ENCODE measurements around the gene AOAH.

AOAH gene

DNA sequence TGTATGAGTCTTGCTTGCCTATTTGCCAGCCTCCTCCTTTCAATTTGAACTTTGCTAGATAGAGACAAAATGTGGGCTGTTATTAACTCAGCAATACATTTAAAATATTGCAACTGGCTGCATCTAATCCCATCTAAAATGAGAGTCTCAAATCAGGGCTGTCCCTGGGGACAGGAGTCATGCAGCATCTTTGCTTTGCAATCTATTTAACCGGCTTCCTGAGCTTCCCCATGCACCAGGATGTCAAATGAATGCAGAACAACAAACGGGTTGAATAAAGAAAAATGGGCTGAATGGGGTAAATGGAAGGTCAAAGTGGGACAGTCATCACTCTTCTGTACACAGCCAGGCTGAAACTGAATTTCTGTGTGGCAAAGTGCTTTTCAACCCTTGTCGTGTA, 89.2 kb downstream of the AOAH start:
- DNase-seq (ENCODE audit: low read depth in 1 of 2, low spot score in 1 of 2), result no peak

- DNase-seq (ENCODE audit: low read depth in 1 of 2, low spot score in 1 of 2), result no peak
These were observed 90.9 kb downstream of the AOAH start for GRCh38 chr7:36633377-36633776.

DNA sequence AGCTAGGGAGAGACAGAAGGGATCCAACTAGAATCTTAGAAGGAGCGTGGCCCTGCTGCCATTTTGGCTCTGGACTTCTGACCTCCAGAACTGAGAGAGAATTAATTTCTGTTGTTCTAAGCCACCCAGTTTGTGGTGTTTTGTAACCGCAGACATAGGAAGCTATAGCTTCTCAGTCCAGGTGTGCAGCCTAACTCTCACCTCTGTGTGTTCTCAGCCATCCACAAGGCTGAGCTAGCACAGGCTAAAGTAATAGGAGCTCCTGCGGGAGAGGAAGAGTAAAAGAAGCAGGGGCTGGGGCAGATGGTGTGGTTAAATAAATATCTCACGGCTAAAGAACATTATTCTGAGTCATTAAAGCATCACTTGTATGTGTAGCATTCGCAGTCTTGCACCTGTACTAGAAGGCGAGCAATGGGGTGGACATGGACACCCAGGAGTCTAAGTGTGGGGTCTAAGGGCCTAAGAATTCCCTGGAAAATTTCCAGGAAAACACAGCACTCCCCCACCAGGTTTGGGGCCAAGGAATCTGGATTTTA, 94.1 kb downstream of the AOAH start:
- no peak for DNase-seq (ENCODE audit: low read depth in 1 of 2, low spot score in 1 of 2)

DNA sequence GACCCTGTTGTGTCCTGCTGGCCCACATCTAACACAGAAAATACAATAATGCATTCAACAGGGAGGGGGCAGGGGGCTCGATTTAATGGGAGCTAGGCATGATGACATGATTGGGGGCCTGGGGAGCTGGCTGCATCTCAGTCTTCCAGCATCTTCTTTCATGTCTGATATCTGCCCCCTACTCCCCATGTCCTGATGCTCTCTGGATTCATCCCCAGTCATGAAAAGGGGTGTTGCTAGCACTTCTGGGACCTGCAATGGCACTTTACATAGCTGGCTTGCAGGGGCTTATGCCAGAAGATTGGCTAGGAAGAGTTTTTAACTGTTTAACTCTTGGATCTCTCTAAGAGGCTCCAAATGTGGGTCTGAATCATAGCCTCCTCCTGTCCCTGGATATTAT, 94.9 kb downstream of the AOAH start:
- DNase-seq (ENCODE audit: low read depth in 1 of 2, low spot score in 1 of 2), result no peak

DNA sequence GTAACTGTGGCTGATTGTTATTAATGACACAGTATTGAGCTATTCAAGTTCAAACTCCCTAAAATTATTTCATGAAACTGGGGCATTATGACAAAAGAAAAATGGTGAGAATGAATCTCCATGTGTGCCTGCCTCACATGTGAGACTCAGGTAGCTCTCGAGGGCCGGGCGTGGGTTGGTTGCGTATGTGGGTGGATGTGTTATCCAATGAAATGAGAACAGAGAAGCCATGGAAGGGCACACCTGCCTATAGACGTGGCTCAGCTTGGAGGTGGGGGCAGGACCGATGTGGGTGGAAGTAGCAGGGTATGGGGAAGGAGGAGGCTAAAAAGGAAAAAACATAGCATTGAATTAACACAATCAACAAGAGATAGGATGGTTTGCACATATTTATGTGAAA, 96.5 kb downstream of the AOAH start:
- DNase-seq (ENCODE audit: low read depth in 1 of 2, low spot score in 1 of 2), result no peak

- no peak for DNase-seq (ENCODE audit: low read depth in 1 of 2, low spot score in 1 of 2)
These were observed 98.2 kb downstream of the AOAH start for GRCh38 chr7:36626111-36626510.

- no peak for DNase-seq (ENCODE audit: low read depth in 1 of 2, low spot score in 1 of 2)
These were observed 99.0 kb downstream of the AOAH start for GRCh38 chr7:36625247-36625646.

DNA sequence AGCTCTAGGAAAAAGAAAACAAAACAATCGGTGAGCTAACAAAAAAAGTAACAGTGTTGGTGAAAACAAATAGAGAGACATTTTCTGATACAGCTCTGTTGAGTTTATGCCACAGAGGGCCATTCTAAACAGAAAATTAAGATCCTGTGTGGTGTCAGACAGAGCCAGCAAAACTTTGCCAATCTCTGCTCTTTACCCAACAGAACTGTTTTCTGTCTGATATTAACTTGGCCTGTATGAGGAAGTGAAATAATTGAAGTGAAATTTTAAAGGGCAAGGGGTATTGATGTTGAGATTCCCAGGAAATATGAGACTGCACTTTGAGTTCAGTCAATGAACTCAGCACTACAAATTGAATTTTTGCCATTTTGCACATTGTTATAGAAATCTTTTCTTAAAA, 101.0 kb downstream of the AOAH start:
- DNase-seq (ENCODE audit: low read depth in 1 of 2, low spot score in 1 of 2), result no peak

GRCh38 chr7:36621396-36621795, 102.9 kb downstream of the AOAH start:
- DNase-seq (ENCODE audit: low read depth in 1 of 2, low spot score in 1 of 2), result no peak

- no peak for DNase-seq (ENCODE audit: low read depth in 1 of 2, low spot score in 1 of 2)
These were observed 104.1 kb downstream of the AOAH start for GRCh38 chr7:36620166-36620708.

GRCh38 chr7:36617408-36617807, 106.9 kb downstream of the AOAH start:
- DNase-seq (ENCODE audit: low read depth in 1 of 2, low spot score in 1 of 2), result no peak

DNA sequence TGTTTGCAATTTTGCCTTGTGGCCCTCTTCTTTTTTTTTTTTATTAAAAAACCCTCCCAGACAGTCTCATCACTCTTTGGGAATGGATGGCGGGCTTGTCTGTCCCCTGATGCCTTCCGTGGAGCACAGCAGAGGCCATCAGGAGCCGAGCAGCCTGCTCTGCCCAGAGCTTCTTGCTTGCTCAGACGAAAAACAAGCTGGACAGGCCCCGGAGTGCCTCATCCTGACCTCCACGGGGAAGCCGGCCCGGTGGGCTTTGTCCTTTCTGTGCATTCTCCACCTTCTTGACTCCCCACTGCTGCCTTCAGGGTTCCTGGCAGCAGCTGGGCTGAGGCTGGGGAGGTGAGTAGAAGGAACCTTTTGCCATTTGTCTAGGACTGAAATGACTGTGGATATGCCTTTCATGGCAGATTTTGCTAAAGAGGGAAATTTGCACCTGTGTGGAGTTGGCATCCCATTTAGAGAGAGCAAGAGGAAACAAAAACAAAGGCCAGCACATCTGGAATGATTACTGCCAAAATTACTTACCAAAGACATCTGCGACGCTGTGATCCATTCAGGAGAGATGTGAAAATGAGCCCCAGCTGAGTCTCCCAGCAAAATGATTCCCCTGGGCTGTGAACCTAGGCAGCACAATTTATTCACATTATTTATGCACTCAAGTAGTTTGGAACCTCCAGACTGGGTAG, 108.3 kb downstream of the AOAH start:
- no peak for DNase-seq (ENCODE audit: low read depth in 1 of 2, low spot score in 1 of 2)

GRCh38 chr7:36614959-36615358, 109.3 kb downstream of the AOAH start:
- DNase-seq (ENCODE audit: low read depth in 1 of 2, low spot score in 1 of 2), result no peak

GRCh38 chr7:36613031-36613614, 111.2 kb downstream of the AOAH start:
- no peak for DNase-seq (ENCODE audit: low read depth in 1 of 2, low spot score in 1 of 2)

- no peak for DNase-seq (ENCODE audit: low read depth in 1 of 2, low spot score in 1 of 2)
These were observed 112.6 kb downstream of the AOAH start for GRCh38 chr7:36611703-36612102.

DNA sequence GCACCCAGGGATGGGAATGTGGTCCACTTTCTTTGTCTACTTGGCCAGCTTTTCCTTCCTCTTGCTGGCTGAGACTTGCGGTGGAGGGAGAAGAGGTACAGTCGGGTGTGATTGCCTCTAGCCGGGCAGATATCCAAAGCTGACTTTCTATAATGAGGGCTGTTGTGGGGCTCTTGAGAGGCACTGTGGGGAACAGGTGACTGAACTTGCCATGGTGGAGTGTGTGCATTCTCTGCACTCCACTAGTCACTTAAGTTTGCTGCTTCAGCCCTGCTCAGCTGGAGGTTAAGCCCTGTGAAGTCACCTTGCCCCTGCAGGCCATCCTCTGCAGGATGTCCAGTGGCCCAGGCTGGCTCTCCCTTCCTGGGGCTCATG, 116.6 kb downstream of the AOAH start:
- DNase-seq (ENCODE audit: low read depth in 1 of 2, low spot score in 1 of 2), result no peak

DNA sequence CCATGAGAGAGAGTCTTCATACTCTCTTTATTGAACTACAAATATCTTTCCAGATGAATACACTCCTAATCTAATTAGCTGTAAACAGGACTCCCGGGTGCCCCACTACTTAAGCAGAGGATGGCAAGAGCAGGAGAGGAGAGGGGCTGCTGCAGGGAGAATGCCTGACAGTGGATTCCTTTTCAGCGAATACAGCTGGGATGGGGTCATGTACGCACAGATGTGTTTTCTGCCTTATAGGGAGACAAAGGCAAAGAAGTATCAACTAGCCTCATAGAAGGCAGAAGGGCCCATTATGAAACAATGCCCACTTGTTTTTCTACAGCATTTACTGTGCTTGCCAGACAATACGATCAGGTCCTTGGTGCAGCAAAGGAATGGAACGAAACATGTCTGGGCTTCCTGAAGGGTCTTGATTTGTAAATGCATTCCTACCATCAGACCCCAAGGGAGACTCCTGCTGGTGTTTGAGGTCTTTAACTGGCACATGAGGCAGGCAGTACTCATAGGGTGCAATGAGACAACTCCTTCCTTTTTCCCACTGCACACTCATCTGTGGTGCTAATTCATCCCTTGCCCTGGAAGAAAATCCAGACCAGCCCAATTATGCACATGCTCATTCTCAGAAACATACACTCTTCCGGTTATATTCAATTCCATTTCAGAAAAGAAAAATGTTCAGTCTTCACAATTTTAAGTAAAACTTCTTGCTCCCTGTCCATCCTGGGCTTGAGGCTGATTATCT, 117.1 kb downstream of the AOAH start:
- no peak for DNase-seq (ENCODE audit: low read depth in 1 of 2, low spot score in 1 of 2)

- no peak for DNase-seq (ENCODE audit: low read depth in 1 of 2, low spot score in 1 of 2)
These were observed 117.9 kb downstream of the AOAH start for GRCh38 chr7:36606153-36606975.

DNA sequence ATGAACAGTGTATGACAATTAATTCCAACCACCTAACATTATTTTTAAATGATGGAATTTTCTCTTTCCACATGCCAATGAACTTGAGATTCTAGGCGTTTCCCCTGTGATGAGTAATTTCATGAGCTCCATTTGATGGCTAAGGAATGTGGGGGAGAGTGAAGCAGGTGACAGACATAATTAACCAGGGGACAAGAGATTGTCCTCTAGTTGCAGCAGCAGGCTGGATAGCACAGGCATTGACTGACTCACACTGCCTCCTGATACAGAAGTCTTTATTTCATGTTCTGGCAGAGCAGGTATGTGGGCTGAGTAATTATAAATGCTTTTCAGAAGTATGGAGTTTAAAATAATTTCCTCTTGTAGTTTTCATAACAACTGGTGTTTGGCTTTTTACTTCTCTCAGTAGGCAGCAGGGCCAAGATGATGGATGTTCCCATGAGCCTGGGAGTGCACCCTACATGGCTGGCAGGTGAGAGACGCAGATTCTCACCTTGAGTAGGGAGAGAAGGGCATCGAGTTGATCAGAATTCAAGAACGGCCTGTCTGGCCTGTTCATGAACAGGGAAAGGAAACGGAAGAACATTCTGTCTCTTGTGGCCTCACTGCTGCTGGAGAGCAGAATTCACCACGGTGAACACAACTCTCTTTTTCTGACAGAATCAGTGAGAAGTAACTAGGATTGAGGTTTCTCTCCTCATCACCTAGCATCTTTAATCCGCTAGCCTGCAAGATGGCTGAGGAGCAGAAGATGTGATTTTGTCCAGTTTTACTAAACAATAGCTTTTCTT, 118.8 kb downstream of the AOAH start:
- no peak for DNase-seq (ENCODE audit: low read depth in 1 of 2, low spot score in 1 of 2)

GRCh38 chr7:36604806-36605205, 119.5 kb downstream of the AOAH start:
- DNase-seq (ENCODE audit: low read depth in 1 of 2, low spot score in 1 of 2), result no peak
